ENCODE results near the gene FBXW11.
A peak's percentile ranks its signal among the peaks of the same experiment; 100 is the strongest.
"Not testable (repeated sequence)": the region's sequence is repeated elsewhere in the genome, so short reads cannot be mapped to it uniquely, and the experiment has no call there.

The FBXW11 gene

GRCh38 chr5:171908638-171909037 is 97.8 kb downstream of the FBXW11 start:
- no peak for DNase-seq (ENCODE audit: low spot score)

- DNase-seq (ENCODE audit: low spot score) = peak; percentile 13
These were observed 98.6 kb downstream of the FBXW11 start for GRCh38 chr5:171907725-171908343.

- no peak for DNase-seq (ENCODE audit: low spot score)
These were observed 99.5 kb downstream of the FBXW11 start for GRCh38 chr5:171906703-171907590.

- DNase-seq (ENCODE audit: low spot score) = no peak
These were observed 100.3 kb downstream of the FBXW11 start for GRCh38 chr5:171906066-171906570.

- DNase-seq (ENCODE audit: low spot score) = no peak
These were observed 101.6 kb downstream of the FBXW11 start for GRCh38 chr5:171904886-171905285.

- DNase-seq (ENCODE audit: low spot score) = no peak
These were observed 104.7 kb downstream of the FBXW11 start for GRCh38 chr5:171901764-171902163.

GRCh38 chr5:171899792-171900191 is 106.6 kb downstream of the FBXW11 start:
- no peak for DNase-seq (ENCODE audit: low spot score)

GRCh38 chr5:171898879-171899278 is 107.6 kb downstream of the FBXW11 start:
- no peak for DNase-seq (ENCODE audit: low spot score)

- no peak for DNase-seq (ENCODE audit: low spot score)
These were observed 108.1 kb downstream of the FBXW11 start for GRCh38 chr5:171898386-171898785.

- no peak for DNase-seq (ENCODE audit: low spot score)
These were observed 109.2 kb downstream of the FBXW11 start for GRCh38 chr5:171897231-171897630.

- no peak for DNase-seq (ENCODE audit: low spot score)
These were observed 111.4 kb downstream of the FBXW11 start for GRCh38 chr5:171895081-171895480.

GRCh38 chr5:171893290-171893886 is 113.0 kb downstream of the FBXW11 start:
- no peak for DNase-seq (ENCODE audit: low spot score)

- no peak for DNase-seq (ENCODE audit: low spot score)
These were observed 114.8 kb downstream of the FBXW11 start for GRCh38 chr5:171891595-171891994.

GRCh38 chr5:171891150-171891549 is 115.3 kb downstream of the FBXW11 start:
- DNase-seq (ENCODE audit: low spot score) = no peak

- DNase-seq (ENCODE audit: low spot score) = no peak
These were observed 118.4 kb downstream of the FBXW11 start for GRCh38 chr5:171888051-171888481.

GRCh38 chr5:171886037-171886436 is 120.4 kb downstream of the FBXW11 start:
- DNase-seq (ENCODE audit: low spot score) = not testable (repeated sequence)

GRCh38 chr5:171882118-171882517 is 124.3 kb downstream of the FBXW11 start:
- no peak for DNase-seq (ENCODE audit: low spot score)

GRCh38 chr5:171874234-171874633 is 132.2 kb downstream of the FBXW11 start:
- no peak for DNase-seq (ENCODE audit: low spot score)

GRCh38 chr5:171872666-171873065 is 133.8 kb downstream of the FBXW11 start:
- DNase-seq (ENCODE audit: low spot score) = no peak

GRCh38 chr5:171871711-171872110 is 134.7 kb downstream of the FBXW11 start:
- DNase-seq (ENCODE audit: low spot score) = no peak

- no peak for DNase-seq (ENCODE audit: low spot score)
These were observed 136.5 kb downstream of the FBXW11 start for GRCh38 chr5:171869956-171870355.

GRCh38 chr5:171868236-171868635 is 138.2 kb downstream of the FBXW11 start:
- no peak for DNase-seq (ENCODE audit: low spot score)

- DNase-seq (ENCODE audit: low spot score) = no peak
These were observed 138.7 kb downstream of the FBXW11 start for GRCh38 chr5:171867786-171868185.
